ENCODE measurements around the gene HVCN1.

Gene HVCN1

DNA sequence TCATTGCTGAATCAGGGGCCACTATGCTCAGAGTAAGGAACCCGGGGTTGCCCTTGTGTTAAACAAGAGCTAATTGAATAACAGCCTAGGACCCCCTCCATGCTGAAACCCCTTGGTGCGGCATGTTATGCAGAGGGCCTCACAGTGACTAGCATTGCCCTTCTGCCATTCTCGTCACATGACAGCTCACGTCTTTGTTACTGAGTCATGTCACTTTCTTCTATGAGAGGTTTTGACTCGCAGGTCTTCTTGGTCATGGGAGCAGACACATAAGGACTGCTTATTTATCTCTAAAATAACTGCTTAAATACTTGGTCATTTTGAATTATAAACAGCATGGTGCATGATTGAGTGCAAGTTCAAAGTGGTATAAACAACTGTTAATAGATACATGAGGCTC is 50.1 kb downstream of the HVCN1 start:
- DNase-seq (ENCODE audit: extremely low spot score): no peak
- TF ChIP-seq SUZ12 (IDR thresholded peaks at IDR 0.05) (no peak), CTBP1 (IDR thresholded peaks at IDR 0.05; ENCODE audit: borderline replicate concordance) (no peak), ELF4 (IDR thresholded peaks at IDR 0.05) (no peak), FOXA1 (IDR thresholded peaks at IDR 0.05) (no peak), TARDBP (IDR thresholded peaks at IDR 0.05) (no peak), FOXK2 (IDR thresholded peaks at IDR 0.05) (no peak), BHLHE40 (IDR thresholded peaks at IDR 0.05; ENCODE audit: borderline replicate concordance) (no peak), HDGF (IDR thresholded peaks at IDR 0.05; ENCODE audit: borderline replicate concordance) (no peak), FOXM1 (IDR thresholded peaks at IDR 0.05; ENCODE audit: borderline replicate concordance) (no peak), LEF1 (IDR thresholded peaks at IDR 0.05; ENCODE audit: borderline replicate concordance) (no peak), ZNF384 (IDR thresholded peaks at IDR 0.05) (no peak), ARNT (IDR thresholded peaks at IDR 0.05) (no peak), L3MBTL2 (conservative IDR thresholded peaks at IDR 0.05) (no peak), NFRKB (IDR thresholded peaks at IDR 0.05) (no peak), SP1 (IDR thresholded peaks at IDR 0.05) (no peak)
- TF ChIP-seq, protein P1, sequence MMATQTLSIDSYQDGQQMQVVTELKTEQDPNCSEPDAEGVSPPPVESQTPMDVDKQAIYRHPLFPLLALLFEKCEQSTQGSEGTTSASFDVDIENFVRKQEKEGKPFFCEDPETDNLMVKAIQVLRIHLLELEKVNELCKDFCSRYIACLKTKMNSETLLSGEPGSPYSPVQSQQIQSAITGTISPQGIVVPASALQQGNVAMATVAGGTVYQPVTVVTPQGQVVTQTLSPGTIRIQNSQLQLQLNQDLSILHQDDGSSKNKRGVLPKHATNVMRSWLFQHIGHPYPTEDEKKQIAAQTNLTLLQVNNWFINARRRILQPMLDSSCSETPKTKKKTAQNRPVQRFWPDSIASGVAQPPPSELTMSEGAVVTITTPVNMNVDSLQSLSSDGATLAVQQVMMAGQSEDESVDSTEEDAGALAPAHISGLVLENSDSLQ (IDR thresholded peaks at IDR 0.05): no peak
- CTCF ChIA-PET: no interaction called here
- POLR2A ChIA-PET: no interaction called here

DNA sequence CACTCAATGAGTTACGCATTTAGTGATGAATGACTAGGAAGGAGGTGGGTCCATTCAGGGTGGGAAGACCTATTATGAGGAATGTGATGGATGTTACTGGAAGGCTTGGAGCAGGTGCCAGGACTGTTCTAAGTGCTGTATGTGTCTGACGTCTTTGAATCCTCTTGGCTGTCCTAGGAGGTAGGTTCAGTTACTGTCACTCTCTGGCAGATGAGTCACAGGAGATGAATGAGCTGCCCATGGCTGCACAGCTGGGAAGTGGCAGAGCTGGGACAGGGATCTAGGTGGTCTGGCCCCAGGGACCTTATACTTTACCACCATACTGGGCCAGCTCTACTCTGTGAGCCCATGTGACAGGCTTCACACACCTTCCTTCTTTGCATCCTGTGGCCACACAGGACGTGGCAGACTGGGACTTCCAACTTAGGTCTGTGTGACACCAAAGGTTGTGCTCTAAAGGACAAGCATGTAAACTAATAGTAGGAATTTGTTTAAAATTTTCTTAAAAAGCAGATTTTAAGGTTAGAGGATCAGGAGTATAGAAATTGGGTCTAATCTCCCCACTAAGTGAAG is 51.0 kb downstream of the HVCN1 start:
- DNase-seq (ENCODE audit: extremely low spot score): no peak
- TF ChIP-seq ELF4 (IDR thresholded peaks at IDR 0.05): no peak
- TF ChIP-seq CTBP1 (IDR thresholded peaks at IDR 0.05; ENCODE audit: borderline replicate concordance): no peak
- ChIA-PET POLR2A (no interaction called here), CTCF (no interaction called here)

DNA sequence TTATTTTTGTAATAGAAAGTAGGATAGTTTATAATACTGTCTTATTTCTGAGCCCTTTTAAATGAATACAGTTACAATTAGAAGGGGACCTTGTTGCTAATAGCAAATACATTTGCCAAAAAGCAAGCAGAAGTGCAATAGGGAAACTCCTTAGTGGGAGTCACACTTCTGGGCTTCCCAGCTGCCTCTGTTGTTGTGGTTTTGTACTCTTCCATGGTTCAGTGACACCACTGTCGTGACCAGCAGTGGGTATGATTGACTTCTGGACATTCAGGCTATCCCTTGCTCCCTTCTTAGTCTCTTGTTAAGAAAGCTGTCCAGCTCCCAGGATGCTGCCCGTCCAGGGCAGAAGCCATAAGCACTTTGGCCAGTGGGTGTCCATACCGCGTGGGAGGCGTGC is 52.4 kb downstream of the HVCN1 start:
- DNase-seq (ENCODE audit: extremely low spot score): no peak
- ChIA-PET CTCF (no interaction called here), POLR2A (no interaction called here)
- TF ChIP-seq FOXA1 (IDR thresholded peaks at IDR 0.05) (no peak), FOXM1 (IDR thresholded peaks at IDR 0.05; ENCODE audit: borderline replicate concordance) (no peak), HDGF (IDR thresholded peaks at IDR 0.05; ENCODE audit: borderline replicate concordance) (no peak), FOXK2 (IDR thresholded peaks at IDR 0.05) (no peak), ZNF384 (IDR thresholded peaks at IDR 0.05) (no peak)
- TF ChIP-seq, protein P1 (IDR thresholded peaks at IDR 0.05): no peak

DNA sequence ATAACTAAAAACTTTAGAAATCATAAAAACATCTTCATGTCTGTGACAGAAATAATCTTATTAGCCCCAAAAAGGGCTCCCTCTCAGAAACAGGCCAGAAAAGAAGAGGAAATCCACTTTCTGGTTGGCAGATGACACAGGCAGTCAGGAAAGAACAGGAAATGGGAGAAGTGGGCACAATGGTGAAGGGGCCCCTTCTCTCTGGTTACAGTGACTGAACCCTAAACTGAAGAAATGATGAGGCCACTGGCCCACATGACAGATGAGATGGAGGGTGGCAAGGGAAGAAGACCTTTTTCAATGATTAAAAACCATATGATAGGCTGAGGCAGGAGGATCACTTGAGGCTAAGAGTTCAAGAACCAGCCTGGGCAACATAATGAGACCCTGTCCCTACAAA is 53.9 kb downstream of the HVCN1 start:
- ChIA-PET POLR2A (no interaction called here), CTCF (no interaction called here)
- DNase-seq (ENCODE audit: extremely low spot score): no peak
- TF ChIP-seq ARNT (IDR thresholded peaks at IDR 0.05): no peak
- TF ChIP-seq LEF1 (IDR thresholded peaks at IDR 0.05; ENCODE audit: borderline replicate concordance): no peak
- TF ChIP-seq FOXM1 (IDR thresholded peaks at IDR 0.05; ENCODE audit: borderline replicate concordance): no peak
- TF ChIP-seq FOXA1 (IDR thresholded peaks at IDR 0.05): no peak

DNA sequence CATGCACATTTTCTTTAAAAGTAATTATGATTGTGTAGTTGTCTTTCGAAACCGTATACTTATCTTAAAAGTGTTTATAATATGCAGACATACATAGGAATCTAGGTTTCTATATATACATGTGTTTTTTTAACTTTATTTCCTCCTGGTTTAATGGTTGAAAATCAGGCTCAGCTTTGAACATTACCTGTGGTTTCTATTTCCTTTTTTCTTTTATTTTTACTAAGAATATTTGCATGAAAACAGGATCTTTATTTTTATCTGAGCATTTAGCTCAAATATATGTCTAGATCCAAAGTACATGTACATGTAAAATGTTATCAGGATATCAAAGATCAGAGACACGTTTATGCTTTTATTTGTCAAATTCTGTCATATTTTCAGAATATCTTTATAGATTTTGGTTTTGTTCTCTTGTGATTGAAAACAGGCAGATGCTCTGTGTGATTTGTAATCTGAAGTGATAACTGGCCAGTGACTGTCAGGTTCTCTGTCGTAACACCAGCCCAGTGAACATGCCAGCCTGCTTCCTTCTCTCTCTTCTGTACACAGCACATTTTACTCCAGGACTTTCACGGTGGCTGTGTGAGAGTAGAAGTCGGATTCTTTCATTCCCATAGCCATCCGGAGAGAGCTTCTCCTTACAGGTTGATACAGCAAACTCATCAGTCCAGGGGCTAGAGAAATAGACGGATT is 61.3 kb downstream of the HVCN1 start:
- ChIA-PET CTCF (no interaction called here), POLR2A (no interaction called here)
- no peak for DNase-seq (ENCODE audit: extremely low spot score)

DNA sequence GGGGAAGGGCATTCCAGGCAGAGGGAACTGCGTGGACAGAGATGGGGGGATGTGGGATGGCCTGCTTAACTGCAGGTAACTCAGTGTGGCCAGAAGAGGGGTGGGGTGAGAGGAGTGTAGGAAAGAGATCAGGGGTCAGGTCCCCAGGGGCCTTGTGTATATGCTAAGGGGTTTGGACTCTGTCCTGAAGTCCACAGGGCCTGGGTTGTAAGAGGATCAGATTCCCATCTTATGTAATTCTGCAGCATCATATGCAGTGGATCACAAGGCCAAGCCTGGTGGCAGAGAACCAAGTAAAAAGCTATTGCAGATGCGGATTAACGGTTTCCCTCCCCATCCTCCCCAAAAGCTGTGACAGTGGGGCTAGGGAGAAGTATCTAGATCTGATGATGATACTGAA is 66.3 kb downstream of the HVCN1 start:
- no peak for TF ChIP-seq NFRKB (IDR thresholded peaks at IDR 0.05)
- TF ChIP-seq BHLHE40 (IDR thresholded peaks at IDR 0.05; ENCODE audit: borderline replicate concordance): no peak
- no peak for TF ChIP-seq FOXM1 (IDR thresholded peaks at IDR 0.05; ENCODE audit: borderline replicate concordance)
- TF ChIP-seq CTBP1 (IDR thresholded peaks at IDR 0.05; ENCODE audit: borderline replicate concordance): no peak
- TF ChIP-seq SUZ12 (IDR thresholded peaks at IDR 0.05): no peak
- TF ChIP-seq L3MBTL2 (conservative IDR thresholded peaks at IDR 0.05): no peak
- no peak for TF ChIP-seq FOXA1 (IDR thresholded peaks at IDR 0.05)
- TF ChIP-seq ZNF384 (IDR thresholded peaks at IDR 0.05): no peak
- TF ChIP-seq HDGF (IDR thresholded peaks at IDR 0.05; ENCODE audit: borderline replicate concordance): no peak
- TF ChIP-seq TARDBP (IDR thresholded peaks at IDR 0.05): no peak
- no peak for TF ChIP-seq SP1 (IDR thresholded peaks at IDR 0.05)
- TF ChIP-seq FOXK2 (IDR thresholded peaks at IDR 0.05): no peak
- TF ChIP-seq, protein P1 (IDR thresholded peaks at IDR 0.05): no peak
- TF ChIP-seq ELF4 (IDR thresholded peaks at IDR 0.05): no peak
- CTCF ChIA-PET: no interaction called here
- DNase-seq (ENCODE audit: extremely low spot score): no peak
- POLR2A ChIA-PET: no interaction called here

More for the DNA sequence above, 61.3 kb downstream of the HVCN1 start:
- no peak for TF ChIP-seq SUZ12 (IDR thresholded peaks at IDR 0.05)
- TF ChIP-seq BHLHE40 (IDR thresholded peaks at IDR 0.05; ENCODE audit: borderline replicate concordance): no peak
- TF ChIP-seq NFRKB (IDR thresholded peaks at IDR 0.05): no peak
- no peak for TF ChIP-seq SP1 (IDR thresholded peaks at IDR 0.05)
- TF ChIP-seq ZNF384 (IDR thresholded peaks at IDR 0.05): no peak
- no peak for TF ChIP-seq L3MBTL2 (conservative IDR thresholded peaks at IDR 0.05)
- no peak for TF ChIP-seq TARDBP (IDR thresholded peaks at IDR 0.05)
- no peak for TF ChIP-seq FOXA1 (IDR thresholded peaks at IDR 0.05)
- TF ChIP-seq, protein P1 (IDR thresholded peaks at IDR 0.05): no peak
- TF ChIP-seq ELF4 (IDR thresholded peaks at IDR 0.05): no peak
- no peak for TF ChIP-seq LEF1 (IDR thresholded peaks at IDR 0.05; ENCODE audit: borderline replicate concordance)
- no peak for TF ChIP-seq HDGF (IDR thresholded peaks at IDR 0.05; ENCODE audit: borderline replicate concordance)
- no peak for TF ChIP-seq FOXM1 (IDR thresholded peaks at IDR 0.05; ENCODE audit: borderline replicate concordance)
- no peak for TF ChIP-seq ARNT (IDR thresholded peaks at IDR 0.05)
- no peak for TF ChIP-seq FOXK2 (IDR thresholded peaks at IDR 0.05)
- TF ChIP-seq CTBP1 (IDR thresholded peaks at IDR 0.05; ENCODE audit: borderline replicate concordance): no peak
